ENCODE measurements around the gene ADIPOR2.

The ADIPOR2 gene

GRCh38 chr12:1819050-1819449 lies 128.2 kb downstream of the ADIPOR2 start:
- DNase-seq = no peak

- no peak for DNase-seq
These were observed 128.7 kb downstream of the ADIPOR2 start for GRCh38 chr12:1819571-1819970.

- DNase-seq = no peak
These were observed 129.5 kb downstream of the ADIPOR2 start, which contains the start of gene LRTM2 for GRCh38 chr12:1820191-1820895. LRTM2 (plus strand) TSS chr12:1820565; CDS start chr12:1828149, 7,584 bp downstream.

- DNase-seq = no peak
These were observed 130.0 kb downstream of the ADIPOR2 start for GRCh38 chr12:1820896-1821291.

GRCh38 chr12:1821805-1822204 lies 130.9 kb downstream of the ADIPOR2 start:
- no peak for DNase-seq

GRCh38 chr12:1822699-1823098 lies 131.8 kb downstream of the ADIPOR2 start:
- DNase-seq = no peak

GRCh38 chr12:1823237-1823636 lies 132.4 kb downstream of the ADIPOR2 start:
- no peak for DNase-seq

GRCh38 chr12:1825382-1826102 lies 134.7 kb downstream of the ADIPOR2 start:
- no peak for DNase-seq

- no peak for DNase-seq
These were observed 135.5 kb downstream of the ADIPOR2 start for GRCh38 chr12:1826401-1826800.

- DNase-seq = no peak
These were observed 136.2 kb downstream of the ADIPOR2 start for GRCh38 chr12:1826867-1827705.

GRCh38 chr12:1827826-1828805 lies 137.2 kb downstream of the ADIPOR2 start:
- DNase-seq = no peak

GRCh38 chr12:1828856-1829255 lies 138.0 kb downstream of the ADIPOR2 start:
- no peak for DNase-seq

GRCh38 chr12:1829306-1829900 lies 138.5 kb downstream of the ADIPOR2 start:
- no peak for DNase-seq

GRCh38 chr12:1830401-1830845 lies 139.6 kb downstream of the ADIPOR2 start:
- no peak for DNase-seq

GRCh38 chr12:1830981-1831963 lies 140.4 kb downstream of the ADIPOR2 start:
- DNase-seq = no peak

- DNase-seq = no peak
These were observed 142.1 kb downstream of the ADIPOR2 start for GRCh38 chr12:1832801-1833595.

- no peak for DNase-seq
These were observed 142.7 kb downstream of the ADIPOR2 start for GRCh38 chr12:1833596-1834028.

- DNase-seq = no peak
These were observed 143.5 kb downstream of the ADIPOR2 start for GRCh38 chr12:1834186-1834925.
